ENCODE results near the gene CNOT6L.
"Not testable (repeated sequence)": the region's sequence is repeated elsewhere in the genome, so short reads cannot be mapped to it uniquely, and the experiment has no call there.

CNOT6L gene

DNA sequence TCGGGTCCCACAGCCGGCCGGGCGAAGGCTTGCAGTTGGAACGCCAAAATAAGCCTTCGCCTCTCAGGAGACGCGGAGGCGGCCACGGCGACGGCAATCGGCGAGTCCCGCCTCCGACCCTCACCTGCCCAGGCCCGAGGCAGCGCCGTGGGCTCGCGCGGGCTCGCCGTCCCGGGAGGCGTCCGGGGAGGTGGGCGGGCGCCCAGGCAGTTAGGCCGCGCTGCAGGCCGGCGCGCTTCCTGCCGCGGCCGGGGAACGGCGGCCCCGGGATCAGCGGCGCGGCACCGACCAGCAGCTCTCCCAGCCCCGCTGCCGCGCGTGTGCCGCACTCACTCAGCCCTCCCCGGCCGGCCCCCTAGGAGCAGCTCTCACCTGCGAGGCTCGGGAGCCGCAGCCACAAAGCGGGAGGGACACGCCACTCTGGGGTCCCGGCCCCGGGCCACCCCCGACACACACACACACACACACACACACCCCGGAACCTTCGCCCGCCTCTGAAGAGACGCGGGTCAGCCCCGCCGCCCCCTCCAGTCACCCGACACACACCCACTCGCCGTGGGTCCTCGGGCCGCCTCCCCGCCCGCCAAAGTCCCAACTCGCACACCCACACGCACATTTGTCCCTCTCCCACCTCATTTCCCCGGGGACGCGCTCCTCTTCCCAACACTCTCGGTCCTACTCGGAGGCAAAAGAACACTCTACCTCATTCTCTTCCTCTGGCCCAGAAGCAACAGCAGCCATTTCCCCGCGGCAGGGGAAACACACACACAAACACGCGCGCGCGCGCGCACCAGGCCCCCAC lies at the start of gene CNOT6L:
TSS of gene CNOT6L (minus strand) at position 767 of the 802 bp plus-strand sequence. CDS start at position 707, 60 bp downstream.
- no peak for TF ChIP-seq CTCF (conservative IDR thresholded peaks at IDR 0.05; ENCODE audit: low read length)
- peak; percentile 75 for DNase-seq (ENCODE audit: low read depth)
- H3K4me3 ChIP-seq (ENCODE audit: low read length): peak within 1 kb of the TSS; percentile 93

DNA sequence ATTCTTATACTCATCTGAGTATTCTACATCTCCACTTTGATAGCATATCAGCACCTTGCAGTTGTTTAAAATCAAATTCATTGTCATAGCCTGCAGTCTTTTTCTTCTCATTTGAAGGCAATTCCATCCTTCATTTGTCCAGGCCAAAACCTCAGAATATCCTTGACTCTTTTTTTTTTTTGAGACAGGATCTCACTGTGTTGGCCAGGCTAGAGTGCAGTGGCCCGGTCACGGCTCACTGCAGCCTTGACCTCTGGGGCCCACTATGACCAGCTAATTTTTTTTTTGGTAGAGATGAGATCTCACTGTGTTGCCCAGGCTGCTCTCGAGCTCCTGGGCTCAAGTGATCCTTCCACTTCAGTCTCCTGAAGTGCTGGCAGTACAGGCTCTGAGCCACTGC lies 46.1 kb upstream of the CNOT6L start:
- no peak overlapping the region for H3K4me3 ChIP-seq (ENCODE audit: low read length)
- no peak for DNase-seq (ENCODE audit: low read depth)
- no peak for TF ChIP-seq CTCF (conservative IDR thresholded peaks at IDR 0.05; ENCODE audit: low read length)

- H3K4me3 ChIP-seq (ENCODE audit: low read length): peak overlapping the region; percentile 98
- DNase-seq (ENCODE audit: low read depth): not testable (repeated sequence)
Observed at GRCh38 chr4:77863341-77863740, 44.2 kb upstream of the CNOT6L start.

- DNase-seq (ENCODE audit: low read depth): peak; percentile 95
- peak within 1 kb of the TSS; percentile 98 for H3K4me3 ChIP-seq (ENCODE audit: low read length)
- no peak; the same call in 1 of the 2 replicates for TF ChIP-seq CTCF (conservative IDR thresholded peaks at IDR 0.05; ENCODE audit: low read length)
Observed at GRCh38 chr4:77862478-77863216, 43.5 kb upstream of the CNOT6L start, which contains the start of gene MRPL1. Gene MRPL1, plus strand, starts transcription at chr4:77862830. Its CDS starts 19 bp downstream, at chr4:77862849.

DNA sequence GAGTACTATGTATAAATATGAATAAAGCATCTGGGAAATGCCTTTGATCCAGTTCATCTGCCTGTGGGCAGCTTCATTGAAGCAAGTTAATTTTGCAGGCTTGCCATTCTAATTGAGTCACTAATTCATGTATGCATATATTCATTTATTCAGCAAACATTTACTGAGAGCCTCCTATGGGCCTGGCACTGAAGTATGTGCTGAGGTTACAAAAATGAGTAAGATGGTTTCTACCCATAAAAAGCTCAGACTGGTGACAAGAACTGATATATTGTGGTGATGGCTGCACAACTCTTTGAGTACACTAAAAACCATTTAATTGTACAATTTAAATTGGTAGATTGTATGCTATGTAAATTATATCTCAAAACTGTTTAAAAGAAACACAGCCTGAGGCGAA lies 42.3 kb upstream of the CNOT6L start:
- peak overlapping the region; percentile 98 for H3K4me3 ChIP-seq (ENCODE audit: low read length)
- no peak for TF ChIP-seq CTCF (conservative IDR thresholded peaks at IDR 0.05; ENCODE audit: low read length)
- no peak for DNase-seq (ENCODE audit: low read depth)

DNA sequence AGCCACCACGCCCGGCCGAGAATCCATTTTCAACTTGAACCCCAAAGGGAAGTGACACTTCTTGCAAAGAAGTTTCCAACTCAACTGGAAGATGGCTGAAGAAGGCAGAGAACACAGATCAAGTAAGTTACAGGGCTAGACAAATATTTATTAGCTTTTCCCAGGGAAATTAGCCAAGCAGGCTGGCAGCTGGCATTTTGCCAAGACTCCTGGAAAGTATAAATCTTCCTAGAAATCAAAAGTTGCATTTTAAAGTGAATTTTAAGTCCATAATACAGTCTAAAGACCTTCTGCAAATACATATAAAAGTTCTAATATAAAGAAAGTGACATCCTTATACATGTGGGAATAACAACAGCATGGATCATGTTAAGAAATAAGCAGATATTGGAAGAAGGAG lies 40.1 kb upstream of the CNOT6L start:
- no peak for TF ChIP-seq CTCF (conservative IDR thresholded peaks at IDR 0.05; ENCODE audit: low read length)
- DNase-seq (ENCODE audit: low read depth): no peak
- no peak overlapping the region for H3K4me3 ChIP-seq (ENCODE audit: low read length)

GRCh38 chr4:77856152-77856551 lies 37.0 kb upstream of the CNOT6L start:
- H3K4me3 ChIP-seq (ENCODE audit: low read length): no peak overlapping the region
- no peak for DNase-seq (ENCODE audit: low read depth)
- TF ChIP-seq CTCF (conservative IDR thresholded peaks at IDR 0.05; ENCODE audit: low read length): no peak

Measured in AG10803 (cell line).